H4 (cell line): ENCODE data around the gene NALF2. TPM values are rescaled to one million over a fixed set of nuclear protein-coding genes. Genes with fewer than 3 reads are reported as not detected.

Experiments
- DNase-seq: peaks from one replicate; pipeline ENCODE4 v3.0.0-alpha.2; 2015; ENCODE audit warnings: low spot score
- total RNA-seq: library from RNA; depleted of rRNA; stranded (reverse); fragments of >200 nt; shearing (Covaris generic); gene quantifications from 2 replicates; pipeline ENCODE4 v1.2.3, GENCODE V29; 2014; rRNA removed

The NALF2 gene
- total RNA-seq = 0.06 TPM in 1 of 2 replicates, not detected in the other

GRCh38 chrX:69503782-69504625 lies at the start of gene NALF2:
NALF2 (plus strand) TSS chrX:69504326; CDS start chrX:69505283, 957 bp downstream.
- DNase-seq = no peak

GRCh38 chrX:69457756-69458155 lies 46.4 kb upstream of the NALF2 start:
- no peak for DNase-seq

GRCh38 chrX:69466546-69466945 lies 37.6 kb upstream of the NALF2 start:
- no peak for DNase-seq

- DNase-seq = no peak
Measured at GRCh38 chrX:69469975-69470374, 34.2 kb upstream of the NALF2 start.

GRCh38 chrX:69489625-69490024 lies 14.5 kb upstream of the NALF2 start:
- no peak for DNase-seq

GRCh38 chrX:69493193-69493592 lies 10.9 kb upstream of the NALF2 start:
- no peak for DNase-seq

- no peak for DNase-seq
Measured at GRCh38 chrX:69493766-69494165, 10.4 kb upstream of the NALF2 start.

- DNase-seq = no peak
Measured at GRCh38 chrX:69496183-69496582, 7.9 kb upstream of the NALF2 start.

- no peak for DNase-seq
Measured at GRCh38 chrX:69501429-69501828, 2.7 kb upstream of the NALF2 start.

GRCh38 chrX:69503228-69503781 lies 821 bp upstream of the NALF2 start:
- no peak for DNase-seq

GRCh38 chrX:69504626-69505612 lies 793 bp downstream of the NALF2 start:
- DNase-seq = no peak

GRCh38 chrX:69505772-69506616 lies 1.9 kb downstream of the NALF2 start:
- DNase-seq = no peak

- no peak for DNase-seq
Measured at GRCh38 chrX:69506617-69507499, 2.7 kb downstream of the NALF2 start.

- no peak for DNase-seq
Measured at GRCh38 chrX:69507500-69507789, 3.3 kb downstream of the NALF2 start.

GRCh38 chrX:69508610-69509009 lies 4.5 kb downstream of the NALF2 start:
- DNase-seq = no peak

GRCh38 chrX:69510137-69510715 lies 6.1 kb downstream of the NALF2 start:
- no peak for DNase-seq

GRCh38 chrX:69510914-69511513 lies 6.9 kb downstream of the NALF2 start:
- DNase-seq = no peak

GRCh38 chrX:69522052-69522451 lies 17.9 kb downstream of the NALF2 start:
- DNase-seq = no peak

- no peak for DNase-seq
Measured at GRCh38 chrX:69523314-69523713, 19.2 kb downstream of the NALF2 start.
